LNCaP clone FGC (cell line): ENCODE results near the gene KIF18B.

Experiments
- DNase-seq: peaks from one replicate; pipeline ENCODE4 v3.0.0-alpha.2; 2011; ENCODE audit warnings: low read depth
- H3K4me3 ChIP-seq: 2 replicates; pipeline ENCODE4 v1.5.1; 2011; ENCODE audit warnings: mild to moderate bottlenecking, low read depth, low read length, control low read depth
- TF ChIP-seq, protein P1 (sequence below): IDR thresholded peaks from 2 replicates; pipeline ENCODE4 v1.5.1; 2012; ENCODE audit warnings: mild to moderate bottlenecking; ENCODE audit not compliant: control insufficient read depth, insufficient read depth; ENCODE audit errors: extremely low read depth

Gene KIF18B

DNA sequence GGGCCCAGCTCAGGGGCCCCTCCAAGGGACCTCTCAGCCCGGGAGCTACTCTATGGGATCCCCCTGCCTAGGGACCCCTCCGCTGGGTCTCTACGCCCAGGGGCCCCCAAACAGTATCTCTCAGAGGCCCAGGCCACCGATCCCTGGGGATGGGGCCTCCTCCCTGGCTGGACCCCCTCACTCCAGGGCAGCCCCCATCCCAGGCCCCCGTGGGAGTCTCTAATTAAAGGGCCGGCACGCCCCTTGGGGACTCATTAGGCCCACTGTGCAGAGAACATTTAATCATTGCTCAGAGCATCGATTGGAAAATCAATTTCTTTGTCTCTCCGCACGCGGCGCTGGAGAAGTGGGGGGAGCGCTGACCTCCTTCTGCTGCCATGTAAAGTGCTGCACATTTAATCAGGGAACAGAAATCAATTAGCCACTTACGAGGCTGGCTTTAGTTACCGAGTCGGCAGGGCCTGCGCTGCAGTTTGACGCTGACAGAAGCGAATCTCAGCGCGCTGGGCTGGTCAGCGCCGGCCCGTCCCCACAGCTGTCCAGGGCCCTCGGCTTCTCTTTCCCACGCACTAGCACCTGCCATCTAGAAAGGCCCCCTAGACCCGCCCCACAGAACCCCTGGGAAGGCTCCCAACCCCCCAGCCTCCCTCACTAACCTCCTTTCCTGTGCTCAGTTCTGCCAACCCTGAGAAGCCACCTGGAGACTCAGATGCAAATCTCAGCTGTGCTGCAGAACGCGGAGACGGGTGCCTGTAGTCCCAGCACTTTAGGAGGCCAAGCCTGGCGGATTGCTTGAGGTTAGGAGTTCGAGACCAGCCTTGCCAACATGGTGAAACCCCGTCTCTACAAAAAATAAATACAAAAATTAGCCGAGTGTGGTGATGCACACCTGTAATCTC is 40.7 kb upstream of the KIF18B start:
- H3K4me3 ChIP-seq: no peak overlapping the region
- DNase-seq: no peak
- TF ChIP-seq, protein P1, sequence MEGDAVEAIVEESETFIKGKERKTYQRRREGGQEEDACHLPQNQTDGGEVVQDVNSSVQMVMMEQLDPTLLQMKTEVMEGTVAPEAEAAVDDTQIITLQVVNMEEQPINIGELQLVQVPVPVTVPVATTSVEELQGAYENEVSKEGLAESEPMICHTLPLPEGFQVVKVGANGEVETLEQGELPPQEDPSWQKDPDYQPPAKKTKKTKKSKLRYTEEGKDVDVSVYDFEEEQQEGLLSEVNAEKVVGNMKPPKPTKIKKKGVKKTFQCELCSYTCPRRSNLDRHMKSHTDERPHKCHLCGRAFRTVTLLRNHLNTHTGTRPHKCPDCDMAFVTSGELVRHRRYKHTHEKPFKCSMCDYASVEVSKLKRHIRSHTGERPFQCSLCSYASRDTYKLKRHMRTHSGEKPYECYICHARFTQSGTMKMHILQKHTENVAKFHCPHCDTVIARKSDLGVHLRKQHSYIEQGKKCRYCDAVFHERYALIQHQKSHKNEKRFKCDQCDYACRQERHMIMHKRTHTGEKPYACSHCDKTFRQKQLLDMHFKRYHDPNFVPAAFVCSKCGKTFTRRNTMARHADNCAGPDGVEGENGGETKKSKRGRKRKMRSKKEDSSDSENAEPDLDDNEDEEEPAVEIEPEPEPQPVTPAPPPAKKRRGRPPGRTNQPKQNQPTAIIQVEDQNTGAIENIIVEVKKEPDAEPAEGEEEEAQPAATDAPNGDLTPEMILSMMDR: no peak

DNA sequence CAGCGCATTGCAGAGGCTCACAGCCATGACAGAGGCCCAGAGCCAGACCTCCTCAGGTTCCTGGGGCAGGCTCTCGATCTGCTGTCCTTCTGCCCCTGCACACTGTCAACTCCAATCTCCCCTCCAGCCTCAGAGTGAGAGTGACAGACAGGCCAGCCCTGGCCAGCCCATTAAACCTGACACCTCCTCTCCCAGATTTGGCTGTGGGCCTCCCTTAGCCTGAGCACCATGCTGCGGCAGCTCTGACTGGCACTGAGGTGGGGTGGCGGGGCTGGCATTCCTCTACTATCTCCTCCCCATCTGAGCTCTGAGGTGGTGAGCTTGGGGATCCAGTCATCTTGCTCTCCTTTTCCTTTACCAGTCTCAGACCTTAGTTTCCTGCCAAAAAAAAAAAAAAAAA is 36.0 kb upstream of the KIF18B start:
- DNase-seq: no peak
- H3K4me3 ChIP-seq: no peak overlapping the region
- TF ChIP-seq, protein P1: no peak

DNA sequence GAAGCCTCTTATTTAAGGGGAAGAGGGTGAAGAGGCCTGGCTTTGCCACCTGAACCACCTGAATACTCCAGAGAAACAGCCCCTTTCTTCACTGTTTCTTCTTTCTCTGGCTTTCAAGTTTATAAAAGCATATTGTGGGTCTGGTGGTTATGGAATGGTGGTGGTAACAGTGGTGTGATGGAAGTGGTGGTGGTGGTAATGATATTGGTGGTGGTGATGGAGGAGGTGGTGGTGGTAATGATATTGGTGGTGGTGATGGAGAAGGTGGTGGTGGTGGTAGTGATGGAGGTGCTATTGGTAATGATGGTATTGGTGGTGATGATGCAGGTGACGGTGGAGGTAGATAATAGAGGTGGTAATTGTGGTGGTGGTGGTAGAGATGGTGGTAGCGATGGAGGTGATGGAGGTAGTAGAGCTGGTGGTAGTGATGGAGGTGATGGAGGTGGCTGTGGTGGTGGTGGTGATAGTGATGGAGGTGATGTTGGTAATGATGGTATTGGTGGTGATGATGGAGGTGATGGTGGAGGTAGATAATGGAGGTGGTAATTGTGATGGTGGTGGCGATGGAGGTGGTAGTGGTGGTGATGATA is 34.6 kb upstream of the KIF18B start:
- DNase-seq: no peak
- H3K4me3 ChIP-seq: no peak overlapping the region
- TF ChIP-seq, protein P1: no peak

DNA sequence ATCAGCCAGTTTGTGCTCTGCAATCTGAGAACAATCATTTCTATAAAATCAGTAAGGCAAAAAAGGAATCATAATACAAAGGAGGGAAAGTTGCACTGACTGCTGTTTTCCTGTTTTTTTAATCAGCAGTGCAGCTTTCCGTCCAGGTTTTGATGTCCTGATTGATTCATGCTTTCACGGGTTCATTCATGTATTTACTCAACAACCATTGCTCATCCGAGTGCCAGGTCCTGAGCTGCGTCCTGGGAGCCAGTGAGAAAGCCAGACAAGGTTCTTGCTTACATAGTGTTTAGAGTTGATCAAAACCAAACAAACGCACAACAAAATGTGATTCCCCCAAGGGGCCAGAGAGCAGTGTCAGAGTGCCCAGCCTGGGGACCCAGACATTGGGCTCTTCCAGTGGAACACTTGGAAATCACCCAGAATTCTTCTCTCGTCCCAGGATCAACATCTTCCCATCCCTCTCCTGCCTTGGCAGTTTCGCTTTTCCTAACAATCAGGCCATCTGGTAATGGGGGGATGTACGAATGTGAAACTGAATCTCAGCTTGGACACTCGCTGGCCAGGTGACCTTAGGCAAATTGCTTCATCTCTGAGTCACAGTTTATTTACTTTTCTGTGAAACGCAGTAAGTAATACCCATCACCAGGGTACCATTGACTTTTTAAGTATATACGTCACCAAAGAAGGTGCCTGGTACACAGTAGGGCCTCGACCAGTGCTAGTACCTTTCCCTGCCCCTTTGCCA is 33.8 kb upstream of the KIF18B start:
- TF ChIP-seq, protein P1: no peak
- no peak for DNase-seq
- peak overlapping the region; percentile 15 for H3K4me3 ChIP-seq

DNA sequence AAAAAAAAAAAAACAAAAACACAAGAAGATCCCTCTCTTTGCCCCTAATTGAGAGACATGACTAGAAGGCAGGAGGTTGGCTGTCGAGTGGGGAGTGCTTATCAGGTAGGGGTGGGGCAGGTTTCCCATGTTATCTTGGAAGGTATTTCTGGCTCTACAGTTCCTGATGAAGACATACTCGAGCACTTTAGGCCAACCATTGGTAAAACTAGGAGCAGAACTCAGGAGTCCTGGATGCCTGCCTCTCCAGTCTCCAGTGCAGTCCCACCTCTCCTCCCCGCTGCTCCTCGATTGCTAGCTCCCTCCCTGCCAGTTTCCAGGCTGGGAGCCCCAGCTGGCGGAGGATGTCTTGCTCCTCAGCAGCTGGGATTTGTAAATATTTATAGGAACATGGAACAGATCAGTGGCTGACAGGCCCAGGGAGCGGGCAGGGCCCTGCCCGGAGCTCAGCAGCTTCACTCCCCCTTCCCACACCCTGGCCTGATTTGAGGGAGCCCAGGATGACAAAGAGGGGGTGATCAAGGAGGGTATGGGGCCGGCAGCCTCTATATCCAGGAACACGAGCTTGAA is 31.9 kb upstream of the KIF18B start:
- TF ChIP-seq, protein P1: no peak
- no peak overlapping the region for H3K4me3 ChIP-seq
- DNase-seq: no peak

DNA sequence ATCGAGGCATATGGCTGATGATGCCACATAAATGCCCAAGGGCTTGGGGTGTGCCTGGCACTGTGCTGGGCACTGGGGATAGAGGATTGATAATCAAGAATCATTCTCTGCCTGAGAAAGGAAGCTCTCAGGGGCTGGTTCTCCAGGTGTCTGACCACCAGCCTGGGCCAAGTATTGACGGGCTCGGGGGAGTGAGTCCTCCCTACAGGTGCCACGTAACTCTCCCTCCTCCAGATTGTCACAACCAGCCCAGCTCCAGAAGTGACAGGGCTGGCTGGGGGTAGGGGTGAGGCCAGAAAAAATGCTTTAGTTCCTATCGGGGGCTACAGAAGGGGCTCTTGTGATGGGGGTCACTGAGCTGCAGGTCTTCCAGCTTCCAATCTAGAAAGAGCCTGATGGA is 31.2 kb upstream of the KIF18B start:
- TF ChIP-seq, protein P1: no peak

More for the DNA sequence above, 31.2 kb upstream of the KIF18B start:
- H3K4me3 ChIP-seq: no peak overlapping the region
- DNase-seq: no peak
